PC-9 (cell line): ENCODE data around the gene PBX1. TPM values are rescaled to one million over a fixed set of nuclear protein-coding genes. Genes with fewer than 3 reads are reported as not detected.

Source experiments
- BruUV-seq: library from RNA; stranded (reverse); fragments of 400-500 nt; replicated peaks from 2 replicates; lab custom pipeline; 2021; lab: Mats Ljungman, UMichigan
- CTCF ChIA-PET: fragments of 300-600 bp; sonication (Branson Sonifier 250); formaldehyde crosslinking; loops from one replicate; lab custom pipeline; 2022; ENCODE audit warnings: antibody characterized with exemption; lab: Charles Lee
- POLR2A ChIA-PET: fragments of 300-600 bp; sonication (Branson Sonifier 250); formaldehyde crosslinking; loops from one replicate; lab custom pipeline; 2022; ENCODE audit warnings: antibody characterized with exemption; ENCODE audit not compliant: unreplicated experiment; lab: Charles Lee
- DNase-seq, 2 experiments: peaks; one replicate each; pipeline versions ENCODE4 v3.0.0 to v3.0.0-alpha.2; 2015 to 2022; ENCODE audit warnings: mixed read lengths in 1 of 2
- H2AFZ ChIP-seq: fragments of 200-600 bp; sonication (generic); 2 replicates; pipeline ENCODE4 v1.8.1; 2017; ENCODE audit warnings: antibody characterized with exemption
- H3F3A ChIP-seq: fragments of 200-600 bp; sonication (generic); 2 replicates; pipeline ENCODE4 v1.8.1; 2017; ENCODE audit warnings: antibody characterized with exemption, mild to moderate bottlenecking, low read depth; ENCODE audit not compliant: insufficient read depth
- H3K27ac ChIP-seq: fragments of 200-600 bp; sonication (generic); 2 replicates; pipeline ENCODE4 v1.6.1; 2016; ENCODE audit warnings: mixed run types
- H3K27me3 ChIP-seq: fragments of 200-600 bp; sonication (generic); 2 replicates; pipeline ENCODE4 v1.6.1; 2016; ENCODE audit warnings: low read depth, mixed run types; ENCODE audit not compliant: insufficient read depth
- H3K36me3 ChIP-seq: fragments of 200-600 bp; sonication (generic); 2 replicates; pipeline ENCODE4 v1.6.1; 2016; ENCODE audit warnings: low read depth, mixed run types
- H3K4me1 ChIP-seq: fragments of 200-600 bp; sonication (generic); replicated peaks from 2 replicates; pipeline ENCODE4 v1.6.1; 2016; ENCODE audit warnings: mixed run types; ENCODE audit not compliant: insufficient read depth
- H3K4me2 ChIP-seq: fragments of 200-600 bp; sonication (generic); 2 replicates; pipeline ENCODE4 v1.6.1; 2017; ENCODE audit warnings: mixed run types
- H3K4me3 ChIP-seq: fragments of 200-600 bp; sonication (generic); 2 replicates; pipeline ENCODE4 v1.6.1; 2016; ENCODE audit warnings: mixed run types
- H3K79me2 ChIP-seq: fragments of 200-600 bp; sonication (generic); 2 replicates; pipeline ENCODE4 v1.6.1; 2017; ENCODE audit warnings: low read depth, mixed run types
- H3K9me2 ChIP-seq: fragments of 200-600 bp; sonication (generic); 2 replicates; pipeline ENCODE4 v1.8.1; 2017; ENCODE audit warnings: mild to moderate bottlenecking; ENCODE audit not compliant: insufficient read depth
- H3K9me3 ChIP-seq: fragments of 200-600 bp; sonication (generic); 2 replicates; pipeline ENCODE4 v1.8.1; 2016; ENCODE audit warnings: low read depth; ENCODE audit not compliant: insufficient read depth
- H4K20me1 ChIP-seq: fragments of 200-600 bp; sonication (generic); 2 replicates; pipeline ENCODE4 v1.8.1; 2017; ENCODE audit not compliant: insufficient read depth
- CTCF ChIP-seq: fragments of 200-600 bp; sonication (generic); conservative IDR thresholded peaks from 2 replicates; pipeline ENCODE4 v1.6.1; 2017; ENCODE audit warnings: mixed run types, antibody characterized with exemption, mild to moderate bottlenecking, moderate library complexity
- EZH2 ChIP-seq: fragments of 200-600 bp; sonication (generic); IDR thresholded peaks from 2 replicates; pipeline ENCODE4 v1.8.0; 2017; ENCODE audit warnings: antibody characterized with exemption, low read depth
- intact Hi-C: fragments of 100-400 bp; cut with micrococcal nuclease; formaldehyde crosslinking; loops from one replicate; pipeline ENCODE4 v1.10.0; 2022; ENCODE audit not compliant: unreplicated experiment
- total RNA-seq: library from RNA; stranded (reverse); gene quantifications from 2 replicates; pipeline ENCODE4 v1.2.3, GENCODE V29; 2021

The PBX1 gene
- total RNA-seq, 1 experiment from 2014 or later = 57.7 TPM

- H3F3A ChIP-seq = peaks cover 30% of the 10 kb centered on the region
- H4K20me1 ChIP-seq = no peaks in the 10 kb centered on the region
- H3K9me2 ChIP-seq = no peaks in the 10 kb centered on the region
- peaks cover 55% of the 10 kb centered on the region for H3K4me1 ChIP-seq
- DNase-seq = peak; percentile 55 to 98
- TF ChIP-seq CTCF = no peak
- TF ChIP-seq EZH2 = no peak
- H3K4me3 ChIP-seq = peak overlapping the region; percentile 26; the same call in 1 of the 2 replicates
- no peaks in the 10 kb centered on the region for H3K79me2 ChIP-seq
- H2AFZ ChIP-seq = no peak overlapping the region
- H3K4me2 ChIP-seq = peak overlapping the region; percentile 72
- intact Hi-C loops = loop anchor here (1.0 to 5.0 kb wide), 9 partner anchors 23 to 104 kb away; no protein-coding TSS in a partner anchor
- peak overlapping the region; percentile 97 for H3K27ac ChIP-seq
- H3K27me3 ChIP-seq = no peaks in the 10 kb centered on the region
- peaks cover 11% of the 10 kb centered on the region for H3K36me3 ChIP-seq
- BruUV-seq = no TSS peak
- no peaks in the 10 kb centered on the region for H3K9me3 ChIP-seq
- ChIA-PET POLR2A (no interaction called here), CTCF (no interaction called here)
Observed at GRCh38 chr1:164683235-164683634, 124.3 kb downstream of the PBX1 start.

GRCh38 chr1:164685266-164686035, 126.5 kb downstream of the PBX1 start:
- TF ChIP-seq CTCF = no peak
- TF ChIP-seq EZH2 = no peak
- no peak for DNase-seq
- H3K36me3 ChIP-seq = peaks cover 11% of the 10 kb centered on the region
- POLR2A ChIA-PET = no interaction called here
- intact Hi-C loops = no loop called here
- CTCF ChIA-PET = no interaction called here
- H3K9me3 ChIP-seq = no peaks in the 10 kb centered on the region
- H3K4me2 ChIP-seq = no peak overlapping the region
- no peaks in the 10 kb centered on the region for H3K9me2 ChIP-seq
- no TSS peak for BruUV-seq
- H3K27ac ChIP-seq = peak overlapping the region; percentile 97; the same call in 1 of the 2 replicates
- no peaks in the 10 kb centered on the region for H3K79me2 ChIP-seq
- H2AFZ ChIP-seq = no peak overlapping the region
- no peaks in the 10 kb centered on the region for H4K20me1 ChIP-seq
- H3K4me3 ChIP-seq = no peak overlapping the region
- peaks cover 52% of the 10 kb centered on the region for H3K4me1 ChIP-seq
- peaks cover 30% of the 10 kb centered on the region for H3F3A ChIP-seq
- no peaks in the 10 kb centered on the region for H3K27me3 ChIP-seq

GRCh38 chr1:164687777-164688176, 128.8 kb downstream of the PBX1 start:
- POLR2A ChIA-PET = no interaction called here
- 0 out of 2 replicates have a peak, but pooled peaks cover 4% of the 10 kb centered on the region for H3K36me3 ChIP-seq
- no TSS peak for BruUV-seq
- H3K9me2 ChIP-seq = no peaks in the 10 kb centered on the region
- no peaks in the 10 kb centered on the region for H4K20me1 ChIP-seq
- no peak overlapping the region for H2AFZ ChIP-seq
- DNase-seq = no peak
- H3K4me1 ChIP-seq = peaks cover 29% of the 10 kb centered on the region
- intact Hi-C loops = no loop called here
- H3K79me2 ChIP-seq = no peaks in the 10 kb centered on the region; the same call in 1 of the 2 replicates
- H3K4me3 ChIP-seq = no peak overlapping the region
- no peaks in the 10 kb centered on the region for H3K9me3 ChIP-seq
- no peak overlapping the region for H3K4me2 ChIP-seq
- peaks cover 15% of the 10 kb centered on the region for H3F3A ChIP-seq
- CTCF ChIA-PET = no interaction called here
- no peak overlapping the region for H3K27ac ChIP-seq
- no peaks in the 10 kb centered on the region for H3K27me3 ChIP-seq
- TF ChIP-seq CTCF (no peak), EZH2 (no peak)
